Prostate gland (tissue), 2 donors: ENCODE data around the gene GRPEL2.

Source experiments
- CTCF ChIP-seq, 4 experiments: fragments of 200-600 bp in 2 of 4; fragments of 450-650 bp in 2 of 4; sonication (generic) in 2 of 4; IDR thresholded peaks; 1 replicate in 3 of 4; 2 replicates in 1 of 4; pipeline ENCODE4 v1.5.1; 2016 to 2019; ENCODE audit warnings: antibody characterized with exemption in 4 of 4, mild to moderate bottlenecking in 2 of 4, moderate library complexity in 2 of 4
- POLR2A ChIP-seq: fragments of 450-650 bp; IDR thresholded peaks from one replicate; pipeline ENCODE4 v1.6.1; 2016; ENCODE audit warnings: antibody characterized with exemption, mild to moderate bottlenecking
- POLR2AphosphoS5 ChIP-seq: sonication (generic); formaldehyde crosslinking; IDR thresholded peaks from one replicate; pipeline ENCODE4 v1.6.1; 2017; ENCODE audit warnings: antibody characterized with exemption

GRCh38 chr5:149301744-149302380 lies 43.4 kb upstream of the GRPEL2 start:
- TF ChIP-seq CTCF (IDR thresholded peaks at IDR 0.05): no peak
- no peak for TF ChIP-seq POLR2AphosphoS5
- no peak for TF ChIP-seq POLR2A
